HG03460 (cell line): ENCODE data around the gene SLC4A8.
"Not testable (repeated sequence)": the region's sequence is repeated elsewhere in the genome, so short reads cannot be mapped to it uniquely, and the experiment has no call there.

Source experiments
- ATAC-seq: cut with Tn5 transposase; IDR thresholded peaks from one replicate; pipeline ENCODE4 v1.9.1; 2021; ENCODE audit not compliant: unreplicated experiment

The SLC4A8 gene

GRCh38 chr12:51473947-51474346 lies 49.3 kb downstream of the SLC4A8 start:
- ATAC-seq: no peak

DNA sequence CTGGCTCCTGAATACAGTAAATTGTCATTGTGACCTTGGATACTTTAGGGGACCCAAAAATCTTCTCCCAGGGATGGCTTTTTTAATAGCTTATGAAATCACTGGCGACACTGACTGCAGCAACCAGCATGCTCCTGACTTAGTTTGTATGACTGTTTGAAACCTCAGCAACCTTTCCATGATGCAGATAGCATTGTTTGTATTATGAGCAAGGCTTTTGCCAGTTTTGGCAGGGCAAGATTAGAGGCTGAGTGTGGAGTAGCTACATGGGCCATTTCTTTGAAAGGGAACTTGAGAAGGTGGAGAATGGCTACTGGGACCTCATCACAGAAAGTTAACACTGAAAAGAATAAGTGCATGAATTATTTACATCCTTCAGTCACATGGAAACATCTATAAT lies 50.9 kb downstream of the SLC4A8 start:
- ATAC-seq: no peak

DNA sequence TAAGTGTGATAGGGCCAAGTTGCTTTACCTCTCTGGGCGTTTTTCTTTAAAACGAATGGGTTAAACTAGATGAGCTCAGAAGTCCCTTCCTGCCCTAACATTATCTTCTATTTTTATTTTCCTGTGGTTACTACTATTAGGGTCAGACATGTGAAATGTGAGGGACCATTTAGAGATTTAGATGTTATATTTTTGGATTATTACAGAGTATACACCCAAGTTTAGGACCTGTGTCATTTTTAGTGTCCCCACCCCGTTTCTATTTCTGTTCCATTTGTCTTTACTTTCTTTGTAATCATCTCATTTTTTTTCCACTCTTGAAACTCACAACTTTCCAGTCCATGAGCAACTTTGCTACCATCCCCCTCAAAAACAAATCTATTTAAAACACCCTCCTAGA lies 56.3 kb downstream of the SLC4A8 start:
- no peak for ATAC-seq

DNA sequence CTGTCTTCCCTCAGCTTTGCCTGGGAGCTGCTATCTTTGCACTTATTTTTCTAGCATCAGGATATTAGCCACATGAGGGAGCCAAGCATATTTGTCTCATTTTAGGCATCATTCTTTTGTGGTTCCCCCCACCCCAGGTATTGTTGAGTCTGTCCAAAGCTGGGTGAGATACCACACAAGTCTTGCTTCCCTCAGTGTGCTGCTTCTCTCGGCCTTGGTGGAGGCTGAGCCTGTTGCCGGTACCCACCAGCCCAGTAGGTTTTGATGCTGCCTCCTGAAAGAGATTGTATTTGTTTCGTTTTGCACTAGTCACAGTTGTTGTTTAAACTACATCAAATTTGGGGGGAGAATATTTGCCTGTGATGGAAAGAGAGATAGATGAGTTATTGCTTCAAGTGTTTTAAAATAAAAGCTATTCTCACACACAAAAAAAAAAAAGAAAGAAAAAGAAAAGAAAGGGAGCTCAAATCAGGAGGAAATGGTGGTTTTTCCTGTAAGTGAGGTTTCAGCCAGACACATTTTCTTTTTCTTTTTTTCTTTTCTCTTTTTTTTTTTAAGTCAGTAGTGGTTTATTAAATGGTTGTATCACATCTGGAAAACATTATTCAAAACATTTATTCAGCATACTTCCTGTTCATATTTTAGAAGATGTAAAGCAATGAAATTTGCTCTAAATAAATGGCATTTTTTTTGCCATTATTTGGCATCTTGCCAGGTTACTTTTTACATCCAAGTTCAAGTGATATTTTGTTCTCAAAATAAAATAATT lies 58.5 kb downstream of the SLC4A8 start:
- no peak for ATAC-seq

GRCh38 chr12:51484119-51484518 lies 59.5 kb downstream of the SLC4A8 start:
- no peak for ATAC-seq

- no peak for ATAC-seq
Observed at GRCh38 chr12:51488281-51488680, 63.6 kb downstream of the SLC4A8 start.

DNA sequence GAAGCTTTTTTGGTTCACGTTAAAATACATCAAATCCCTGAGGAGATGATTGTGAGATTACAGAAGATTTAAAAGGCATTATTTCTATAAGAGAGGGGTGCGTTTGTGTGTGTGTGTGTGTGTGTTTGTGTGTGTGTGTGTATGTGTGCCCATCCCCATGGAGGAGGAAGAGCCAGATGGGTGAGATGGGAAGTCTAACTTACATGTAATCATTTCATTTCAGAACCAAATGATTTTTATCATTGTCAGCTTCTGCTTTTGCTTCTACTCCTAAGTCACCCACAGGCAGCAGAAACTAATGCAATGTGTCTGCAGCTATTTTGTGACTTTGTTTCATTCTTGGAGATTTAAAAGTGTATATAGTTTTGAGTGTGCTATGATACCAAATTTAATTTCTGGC lies 68.7 kb downstream of the SLC4A8 start:
- no peak for ATAC-seq

DNA sequence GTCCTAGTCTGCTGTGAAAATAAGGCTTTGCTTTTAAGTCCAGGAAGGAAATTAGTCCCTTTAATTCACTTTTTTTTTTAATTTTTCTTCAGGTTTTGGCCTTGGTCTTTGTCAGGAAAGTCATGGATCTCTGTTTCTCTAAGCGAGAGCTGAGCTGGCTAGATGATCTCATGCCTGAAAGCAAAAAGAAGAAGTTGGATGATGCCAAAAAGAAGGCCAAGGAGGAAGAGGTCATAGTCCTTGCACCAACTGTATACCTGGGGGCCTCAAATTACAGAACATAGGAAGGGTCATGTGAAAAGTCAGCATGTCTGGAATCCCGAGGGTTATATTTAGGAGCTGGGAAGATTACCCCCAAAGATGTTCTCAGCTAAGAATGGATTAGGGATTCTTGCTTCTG lies 72.3 kb downstream of the SLC4A8 start:
- ATAC-seq: no peak

GRCh38 chr12:51504851-51505250 lies 80.2 kb downstream of the SLC4A8 start:
- ATAC-seq: no peak

DNA sequence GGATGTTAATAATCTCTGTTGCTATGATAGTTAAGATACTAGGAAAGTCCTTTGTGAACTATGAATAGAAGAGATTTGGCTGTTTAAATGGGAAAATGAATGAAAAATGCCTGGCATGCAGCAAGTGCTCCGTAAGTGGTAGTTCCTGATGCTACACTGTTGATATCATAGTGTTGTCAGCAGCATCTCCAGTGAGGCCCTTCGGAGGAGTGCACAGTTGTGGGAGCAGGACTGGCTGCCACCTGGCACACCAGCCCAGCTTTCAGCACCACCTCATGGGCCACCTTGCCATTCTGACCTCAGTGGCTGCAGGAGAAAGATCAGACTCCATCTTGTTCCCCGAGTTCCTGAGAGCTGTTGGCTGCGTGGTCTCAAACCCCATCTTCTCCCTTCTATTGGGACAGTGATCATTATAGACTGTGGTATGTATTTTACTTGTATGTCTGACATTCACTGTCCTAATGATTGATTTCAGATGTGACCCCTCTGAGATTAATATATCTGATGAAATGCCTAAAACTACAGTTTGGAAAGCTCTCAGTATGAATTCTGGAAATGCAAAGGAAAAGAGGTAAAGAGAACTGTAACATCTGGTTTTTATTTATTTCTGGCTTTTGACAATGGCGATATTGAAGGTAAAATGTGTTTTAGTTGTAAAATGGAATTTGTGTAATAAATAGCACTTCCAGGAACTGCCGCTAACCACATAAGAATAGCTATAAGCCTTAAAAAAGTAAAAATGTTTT lies 80.9 kb downstream of the SLC4A8 start:
- ATAC-seq: no peak

- no peak for ATAC-seq
Observed at GRCh38 chr12:51507178-51507577, 82.5 kb downstream of the SLC4A8 start.

DNA sequence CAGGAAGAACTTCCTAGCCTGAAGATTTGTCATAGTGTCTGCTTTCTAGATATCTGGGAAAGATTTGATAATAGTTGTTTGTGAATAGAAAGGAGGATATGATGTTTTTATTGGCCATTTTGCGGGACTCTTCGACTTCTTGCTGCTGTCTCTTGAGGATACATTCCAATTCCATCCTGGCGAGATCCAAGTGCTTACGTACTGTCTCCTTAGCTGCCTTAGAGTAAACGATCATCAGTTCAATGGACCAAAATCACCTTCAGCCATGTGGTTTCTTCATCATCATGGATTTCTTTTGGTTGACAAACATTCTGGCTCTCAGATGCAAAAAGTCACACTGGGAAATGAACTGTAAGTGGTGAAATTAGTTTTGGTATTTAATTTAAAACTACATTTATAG lies 83.7 kb downstream of the SLC4A8 start:
- ATAC-seq: no peak

DNA sequence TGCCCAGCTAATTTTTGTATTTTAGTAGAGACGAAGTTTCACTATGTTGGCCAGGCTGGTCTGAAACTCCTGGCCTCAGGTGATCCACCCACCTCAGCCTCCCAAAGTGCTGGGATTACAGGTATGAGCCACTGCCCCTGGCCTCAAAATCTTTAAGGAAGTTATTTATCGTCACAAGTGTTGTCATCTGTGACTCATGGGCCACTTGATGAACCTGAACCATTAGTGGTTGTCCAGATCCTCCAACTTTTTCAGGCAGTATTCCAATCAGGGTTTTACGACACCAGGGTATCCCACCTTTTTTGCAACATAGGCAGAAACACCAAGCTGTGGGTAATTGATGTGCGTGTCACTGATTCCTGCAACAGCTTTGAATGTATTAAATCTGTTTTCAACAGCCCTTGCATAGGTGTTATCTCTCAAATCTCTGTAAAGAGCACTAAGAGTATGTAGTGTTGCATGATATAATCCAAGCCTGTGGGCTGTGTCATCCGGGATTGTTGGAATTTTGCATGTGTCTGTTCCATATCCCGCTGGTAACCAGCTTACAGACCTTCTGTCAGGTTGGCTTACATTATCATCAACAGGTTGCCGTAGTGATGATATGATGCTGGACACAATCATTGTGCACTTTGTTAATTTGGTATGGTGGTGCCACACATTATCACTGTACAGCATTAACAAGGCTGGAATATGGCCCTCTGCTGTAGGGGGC lies 87.1 kb downstream of the SLC4A8 start:
- ATAC-seq: no peak

DNA sequence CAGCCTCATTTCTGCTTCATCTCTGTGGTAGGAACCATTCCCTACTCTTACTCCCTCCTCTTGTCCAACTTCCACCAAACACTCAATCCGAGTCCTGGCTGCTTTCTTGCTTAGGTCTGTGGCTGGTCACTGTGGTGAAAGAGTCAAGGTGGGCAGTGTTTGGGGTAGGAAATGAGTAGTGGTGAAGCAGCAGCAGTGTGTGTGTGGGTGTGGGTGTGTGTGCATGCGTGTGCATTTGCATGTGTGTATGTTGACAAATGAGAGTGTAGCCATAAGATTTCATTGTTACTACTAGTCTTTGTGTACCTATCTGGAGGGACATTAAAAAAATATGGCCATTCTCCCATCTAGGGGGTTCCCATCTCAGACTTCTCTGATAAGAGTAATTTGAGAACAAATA lies 87.8 kb downstream of the SLC4A8 start:
- no peak for ATAC-seq

GRCh38 chr12:51515037-51515436 lies 90.4 kb downstream of the SLC4A8 start:
- not testable (repeated sequence) for ATAC-seq

GRCh38 chr12:51517316-51517715 lies 92.7 kb downstream of the SLC4A8 start:
- ATAC-seq: no peak

- no peak for ATAC-seq
Observed at GRCh38 chr12:51517800-51518199, 93.2 kb downstream of the SLC4A8 start.

DNA sequence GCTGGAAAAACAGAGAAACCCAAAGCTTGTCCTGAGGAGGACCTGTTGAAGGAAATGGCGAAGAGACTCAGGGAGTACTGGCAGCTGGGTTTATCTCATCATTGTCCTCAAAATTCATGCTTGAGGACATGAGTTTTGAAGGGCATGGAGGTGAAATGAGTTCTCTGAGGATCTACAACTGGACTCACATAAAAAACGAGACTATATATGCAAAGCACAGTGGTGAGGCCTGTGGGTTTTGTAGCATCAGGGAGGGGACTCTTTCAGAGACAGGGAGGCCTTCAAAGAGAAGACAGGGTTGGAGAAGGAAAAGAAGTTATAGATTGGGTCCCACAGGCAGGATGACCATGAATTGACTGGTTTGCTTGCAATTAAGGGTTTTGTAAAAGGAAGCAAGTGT lies 95.1 kb downstream of the SLC4A8 start:
- no peak for ATAC-seq

DNA sequence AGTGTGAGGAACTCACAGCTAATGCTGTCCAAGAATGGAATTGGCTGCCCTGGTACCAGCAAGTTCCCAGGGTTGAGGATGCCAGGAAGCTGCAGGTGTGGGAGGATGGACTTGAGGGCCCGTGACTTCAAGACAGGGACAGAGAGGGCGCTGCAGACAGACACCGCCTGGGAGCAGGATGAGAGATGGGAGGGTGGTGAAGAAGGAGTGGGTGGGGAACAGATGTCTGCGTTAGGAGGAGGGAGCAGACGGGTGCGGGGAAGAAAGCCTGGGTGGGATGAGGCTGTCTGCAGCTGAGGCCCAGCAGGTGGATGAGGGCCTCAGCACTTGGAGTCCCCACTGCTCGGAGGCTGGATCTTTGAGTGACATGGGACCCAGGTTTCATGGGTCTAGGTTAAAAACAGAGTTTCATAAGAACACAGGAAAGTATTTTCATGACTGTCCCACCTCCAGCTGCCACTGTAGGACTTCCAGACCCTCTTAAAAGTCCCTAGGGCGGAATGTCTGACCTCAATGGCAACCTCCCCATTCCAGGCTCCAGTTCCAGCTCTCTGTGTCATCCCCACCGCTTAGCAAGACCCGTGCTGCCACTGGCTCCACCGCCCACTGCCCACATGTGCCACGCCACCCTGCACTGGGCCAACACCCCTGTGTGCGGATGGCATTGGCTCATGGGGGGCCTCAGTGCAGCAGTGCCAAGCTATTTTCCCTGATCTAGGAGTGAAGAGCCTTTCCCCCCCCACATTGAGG lies 96.1 kb downstream of the SLC4A8 start:
- ATAC-seq: no peak

DNA sequence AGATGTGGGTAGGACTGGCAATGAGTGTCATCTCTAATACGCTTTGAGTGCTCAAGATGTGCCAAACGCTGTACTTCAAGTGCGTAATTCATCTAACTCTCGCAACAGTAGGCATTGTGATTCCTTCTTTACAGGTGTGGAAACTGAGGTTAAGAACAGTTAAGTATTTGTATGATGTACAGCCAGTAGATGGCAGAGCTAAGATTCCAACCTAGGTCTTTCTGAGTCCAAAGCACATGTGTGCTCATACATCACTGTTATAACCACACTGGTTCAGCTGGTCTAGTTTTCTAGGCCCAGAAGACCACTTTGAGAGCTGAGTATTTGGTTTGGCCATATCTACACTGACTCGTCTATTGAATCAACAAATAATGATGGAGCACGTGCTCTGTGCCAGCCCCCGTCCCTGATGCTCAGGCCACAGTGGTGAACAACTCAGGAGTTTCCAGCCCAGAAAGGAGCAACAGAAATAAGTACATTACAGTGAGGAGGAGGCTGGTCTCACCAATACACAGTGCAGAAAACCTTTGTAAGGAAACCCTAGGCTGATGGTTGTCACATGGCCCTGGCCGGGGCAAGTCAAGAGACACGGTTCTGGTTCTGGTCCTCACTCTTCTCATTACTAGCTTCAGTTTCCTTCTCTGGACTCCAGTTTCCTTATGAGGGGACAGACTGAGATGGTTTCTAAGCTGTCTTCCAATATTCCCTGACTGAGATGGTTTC lies 97.1 kb downstream of the SLC4A8 start:
- ATAC-seq: no peak

DNA sequence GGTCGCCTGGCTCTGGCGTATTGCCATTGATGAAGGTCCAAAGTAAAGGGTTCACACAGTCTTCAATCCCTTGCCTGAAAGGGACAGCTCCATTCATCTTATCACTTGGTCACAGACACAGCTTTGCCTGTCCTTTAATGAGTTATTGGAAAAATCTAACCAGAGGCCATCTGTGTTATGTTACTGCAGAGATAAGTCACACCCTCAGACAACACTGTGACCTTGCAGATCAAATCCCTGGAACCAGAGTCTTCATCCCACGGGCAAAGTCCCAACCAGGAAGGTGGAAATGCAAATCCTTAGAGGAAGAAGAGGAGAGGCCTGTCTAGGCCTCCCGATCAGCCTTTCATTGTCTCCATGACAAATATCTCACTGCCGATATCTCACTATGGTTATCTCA lies 98.1 kb downstream of the SLC4A8 start:
- ATAC-seq: no peak
